NT2/D1 (cell line): Measurements from ENCODE around the gene PPFIA1.

Source experiments
- YY1 ChIP-seq: IDR thresholded peaks from 2 replicates; pipeline ENCODE4 v1.6.1; 2011; ENCODE audit not compliant: insufficient read length, insufficient read depth
- ZNF274 ChIP-seq: IDR thresholded peaks from 2 replicates; pipeline ENCODE4 v1.6.1; 2011; ENCODE audit warnings: mild to moderate bottlenecking, low read depth, low read length

DNA sequence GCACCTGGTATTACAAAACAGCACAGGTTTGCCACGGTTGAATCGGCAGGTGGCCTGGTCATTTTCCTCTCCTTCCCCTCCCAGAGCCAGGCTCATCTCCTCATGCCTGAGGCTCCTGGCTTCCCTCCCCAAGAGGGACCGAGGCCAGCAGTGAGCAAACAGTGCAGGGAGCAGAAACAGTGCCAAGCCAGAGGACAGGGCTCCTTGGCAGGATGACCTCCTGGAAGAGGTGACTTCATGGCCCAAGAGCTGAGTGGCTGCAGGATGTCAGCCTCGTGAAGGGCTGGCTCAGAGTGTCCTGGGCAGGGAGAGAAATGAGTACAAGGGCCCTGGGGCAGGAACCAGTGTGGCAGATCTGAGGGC, 22.8 kb upstream of the PPFIA1 start:
- no peak for TF ChIP-seq YY1
- no peak for TF ChIP-seq ZNF274
